Left ventricle myocardium inferior (tissue), 1 donor: Measurements from ENCODE around the gene HEATR9. TPM values are rescaled to one million over a fixed set of nuclear protein-coding genes. Genes with fewer than 3 reads are reported as not detected.

Experiments used
- DNase-seq: peaks from one replicate; pipeline ENCODE4 v3.0.0-alpha.2; 2020
- H3K27ac ChIP-seq: fragments of 200-600 bp; replicated peaks from 2 replicates; pipeline ENCODE4 v1.8.0; 2021
- H3K27me3 ChIP-seq: fragments of 200-600 bp; 2 replicates; pipeline ENCODE4 v1.8.0; 2021; ENCODE audit warnings: low read depth
- H3K36me3 ChIP-seq: fragments of 200-600 bp; 2 replicates; pipeline ENCODE4 v1.8.0; 2021
- H3K4me1 ChIP-seq: fragments of 200-600 bp; 2 replicates; pipeline ENCODE4 v1.8.0; 2021
- H3K4me3 ChIP-seq: fragments of 200-600 bp; 2 replicates; pipeline ENCODE4 v1.8.0; 2021; ENCODE audit warnings: mild to moderate bottlenecking, moderate library complexity
- H3K9me3 ChIP-seq: fragments of 200-600 bp; replicated peaks from 2 replicates; pipeline ENCODE4 v1.8.0; 2021
- CTCF ChIP-seq: fragments of 200-600 bp; IDR thresholded peaks from 2 replicates; pipeline ENCODE4 v1.8.0; 2021; ENCODE audit warnings: antibody characterized with exemption, mild to moderate bottlenecking, borderline replicate concordance
- intact Hi-C: fragments of 100-400 bp; cut with micrococcal nuclease; formaldehyde crosslinking; loops from one replicate; pipeline ENCODE4 v1.11.0; 2022
- long read RNA-seq: library from polyadenylated mRNA; unstranded; transcript quantifications from one replicate; pipeline ENCODE4 v2.0.0, GENCODE V29; 2021
- total RNA-seq: library from RNA; stranded (reverse); fragmentation: NEBNext Ultra II Directional; extraction: Animal tissue kit (Norgen Biotek cat#: 25700); gene quantifications from one replicate; pipeline ENCODE4 v1.2.1, GENCODE V29; 2021
- donor health status: DM: no; HTN: yes; CAD: no; lungs with severe emphysema.

HEATR9 gene
- not detected for total RNA-seq
- long read RNA-seq: 0 reads

- intact Hi-C loops: no loop called here
- Histone ChIP-seq H3K27ac (no peak within 1 kb of the TSS), H3K4me1 (peaks cover 12% of the 10 kb centered on the region), H3K27me3 (no peaks in the 10 kb centered on the region), H3K36me3 (no peaks in the 10 kb centered on the region), H3K4me3 (no peak within 1 kb of the TSS), H3K9me3 (no peaks in the 10 kb centered on the region)
- TF ChIP-seq CTCF: no peak
- no peak for DNase-seq
Measured at GRCh38 chr17:35868737-35869136, at the start of gene HEATR9. HEATR9 (minus strand) TSS chr17:35868891; CDS start chr17:35868742, 149 bp downstream.

- H3K36me3 ChIP-seq: no peaks in the 10 kb centered on the region
- no peak for DNase-seq
- TF ChIP-seq CTCF: no peak
- H3K4me1 ChIP-seq: no peaks in the 10 kb centered on the region
- no peak overlapping the region for H3K27ac ChIP-seq
- intact Hi-C loops: no loop called here
- H3K9me3 ChIP-seq: no peaks in the 10 kb centered on the region
- H3K4me3 ChIP-seq: no peak overlapping the region
- H3K27me3 ChIP-seq: peaks cover 4% of the 10 kb centered on the region
Measured at GRCh38 chr17:35917519-35918213, 49.0 kb upstream of the HEATR9 start.

- no peak for TF ChIP-seq CTCF
Measured at GRCh38 chr17:35915153-35915964, 46.7 kb upstream of the HEATR9 start.

GRCh38 chr17:35914354-35914753 is 45.7 kb upstream of the HEATR9 start:
- Histone ChIP-seq H3K4me1 (no peaks in the 10 kb centered on the region), H3K4me3 (no peak overlapping the region), H3K36me3 (no peaks in the 10 kb centered on the region), H3K27ac (no peak overlapping the region), H3K9me3 (no peaks in the 10 kb centered on the region), H3K27me3 (peaks cover 4% of the 10 kb centered on the region)
- intact Hi-C loops: no loop called here
- TF ChIP-seq CTCF: no peak
- no peak for DNase-seq

More at GRCh38 chr17:35915153-35915964, 46.7 kb upstream of the HEATR9 start:
- Histone ChIP-seq H3K36me3 (no peaks in the 10 kb centered on the region), H3K27ac (no peak overlapping the region), H3K27me3 (peaks cover 4% of the 10 kb centered on the region), H3K4me3 (no peak overlapping the region), H3K9me3 (no peaks in the 10 kb centered on the region), H3K4me1 (no peaks in the 10 kb centered on the region)
- DNase-seq: no peak
- intact Hi-C loops: no loop called here

GRCh38 chr17:35913609-35914008 is 44.9 kb upstream of the HEATR9 start:
- Histone ChIP-seq H3K9me3 (no peaks in the 10 kb centered on the region), H3K36me3 (no peaks in the 10 kb centered on the region), H3K4me3 (no peak overlapping the region), H3K27me3 (peaks cover 4% of the 10 kb centered on the region), H3K27ac (no peak overlapping the region), H3K4me1 (no peaks in the 10 kb centered on the region)
- DNase-seq: no peak
- TF ChIP-seq CTCF: no peak
- intact Hi-C loops: no loop called here
